HG03460 (cell line): ENCODE data around the gene PHLDA1.
"Not testable (repeated sequence)": the region's sequence is repeated elsewhere in the genome, so short reads cannot be mapped to it uniquely, and the experiment has no call there.

ENCODE experiments used
- ATAC-seq: cut with Tn5 transposase; IDR thresholded peaks from one replicate; pipeline ENCODE4 v1.9.1; 2021; ENCODE audit not compliant: unreplicated experiment

The PHLDA1 gene

GRCh38 chr12:75990189-75990912 lies 41.2 kb downstream of the PHLDA1 start:
- no peak for ATAC-seq

- not testable (repeated sequence) for ATAC-seq
These were observed 43.9 kb downstream of the PHLDA1 start for GRCh38 chr12:75987709-75988108.

GRCh38 chr12:75986001-75986746 lies 45.4 kb downstream of the PHLDA1 start:
- ATAC-seq = no peak

- no peak for ATAC-seq
These were observed 46.0 kb downstream of the PHLDA1 start for GRCh38 chr12:75985566-75985965.

GRCh38 chr12:75984577-75985182 lies 46.9 kb downstream of the PHLDA1 start:
- ATAC-seq = no peak

GRCh38 chr12:75983851-75984250 lies 47.7 kb downstream of the PHLDA1 start:
- not testable (repeated sequence) for ATAC-seq

- ATAC-seq = no peak
These were observed 48.5 kb downstream of the PHLDA1 start for GRCh38 chr12:75982979-75983660.

GRCh38 chr12:75982169-75982564 lies 49.4 kb downstream of the PHLDA1 start:
- no peak for ATAC-seq

GRCh38 chr12:75981247-75982168 lies 50.1 kb downstream of the PHLDA1 start:
- no peak for ATAC-seq

- ATAC-seq = peak; percentile 34
These were observed 52.4 kb downstream of the PHLDA1 start for GRCh38 chr12:75979181-75979580.

GRCh38 chr12:75978677-75979076 lies 52.9 kb downstream of the PHLDA1 start:
- no peak for ATAC-seq

GRCh38 chr12:75977952-75978671 lies 53.5 kb downstream of the PHLDA1 start:
- peak; percentile 94 for ATAC-seq

- no peak for ATAC-seq
These were observed 54.0 kb downstream of the PHLDA1 start for GRCh38 chr12:75977590-75977951.

GRCh38 chr12:75976913-75977312 lies 54.7 kb downstream of the PHLDA1 start:
- ATAC-seq = no peak

GRCh38 chr12:75976113-75976512 lies 55.5 kb downstream of the PHLDA1 start:
- no peak for ATAC-seq

- no peak for ATAC-seq
These were observed 55.9 kb downstream of the PHLDA1 start for GRCh38 chr12:75975702-75976101.
